ENCODE measurements around the gene LCE1A.

The LCE1A gene

DNA sequence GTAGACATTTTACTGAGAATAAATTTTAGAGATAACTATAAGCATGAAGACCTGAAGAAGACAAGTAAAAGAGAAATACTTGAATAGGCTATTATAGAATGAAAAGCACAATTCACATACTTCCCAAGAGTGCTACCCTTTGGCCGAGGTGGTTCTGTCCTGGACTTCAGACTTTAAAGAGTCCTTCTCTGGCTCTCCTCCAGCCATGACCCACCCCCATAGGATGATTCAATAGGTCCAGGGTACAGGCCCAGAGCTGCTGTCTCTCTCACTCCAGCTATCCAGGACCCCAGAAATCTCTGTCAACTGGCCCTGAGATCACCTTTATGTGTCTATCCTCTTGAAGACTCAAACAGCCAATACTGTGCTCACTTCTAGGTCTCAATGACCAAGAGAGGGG is 49.6 kb downstream of the LCE1A start:
- TF ChIP-seq, protein P1, sequence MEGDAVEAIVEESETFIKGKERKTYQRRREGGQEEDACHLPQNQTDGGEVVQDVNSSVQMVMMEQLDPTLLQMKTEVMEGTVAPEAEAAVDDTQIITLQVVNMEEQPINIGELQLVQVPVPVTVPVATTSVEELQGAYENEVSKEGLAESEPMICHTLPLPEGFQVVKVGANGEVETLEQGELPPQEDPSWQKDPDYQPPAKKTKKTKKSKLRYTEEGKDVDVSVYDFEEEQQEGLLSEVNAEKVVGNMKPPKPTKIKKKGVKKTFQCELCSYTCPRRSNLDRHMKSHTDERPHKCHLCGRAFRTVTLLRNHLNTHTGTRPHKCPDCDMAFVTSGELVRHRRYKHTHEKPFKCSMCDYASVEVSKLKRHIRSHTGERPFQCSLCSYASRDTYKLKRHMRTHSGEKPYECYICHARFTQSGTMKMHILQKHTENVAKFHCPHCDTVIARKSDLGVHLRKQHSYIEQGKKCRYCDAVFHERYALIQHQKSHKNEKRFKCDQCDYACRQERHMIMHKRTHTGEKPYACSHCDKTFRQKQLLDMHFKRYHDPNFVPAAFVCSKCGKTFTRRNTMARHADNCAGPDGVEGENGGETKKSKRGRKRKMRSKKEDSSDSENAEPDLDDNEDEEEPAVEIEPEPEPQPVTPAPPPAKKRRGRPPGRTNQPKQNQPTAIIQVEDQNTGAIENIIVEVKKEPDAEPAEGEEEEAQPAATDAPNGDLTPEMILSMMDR (IDR thresholded peaks at IDR 0.05; ENCODE audit: low read depth, low read length), result no peak
- no peaks in the 10 kb centered on the region for H3K27me3 ChIP-seq (ENCODE audit: insufficient read depth, low read depth, severe bottlenecking)
- H3K9me3 ChIP-seq (ENCODE audit: severe bottlenecking), result peaks cover 2% of the 10 kb centered on the region
- no peak overlapping the region for H3K27ac ChIP-seq
- DNase-seq, result no peak
- no peak overlapping the region for H3K4me3 ChIP-seq (ENCODE audit: low read depth, low read length)
- no peaks in the 10 kb centered on the region for H3K36me3 ChIP-seq
